Umbilical cord (tissue), 2 donors: ENCODE measurements around the gene FUT7. TPM values are rescaled to one million over a fixed set of nuclear protein-coding genes. Genes with fewer than 3 reads are reported as not detected.
"Not testable (repeated sequence)": the region's sequence is repeated elsewhere in the genome, so short reads cannot be mapped to it uniquely, and the experiment has no call there.

Source experiments
- DNase-seq: peaks from one replicate; pipeline ENCODE4 v3.0.0-alpha.2; 2015; ENCODE audit warnings: low spot score
- total RNA-seq: library from RNA; depleted of rRNA; stranded (reverse); fragments of >200 nt; gene quantifications from one replicate; pipeline ENCODE4 v1.2.3, GENCODE V29; 2014; ENCODE audit warnings: low replicate concordance; ENCODE audit not compliant: insufficient read depth

The FUT7 gene
- total RNA-seq, 1 donor from 2014 or later = 0.96 TPM

GRCh38 chr9:137034039-137034708 is 2.3 kb upstream of the FUT7 start:
- DNase-seq = no peak

- not testable (repeated sequence) for DNase-seq
These were observed 1.6 kb upstream of the FUT7 start for GRCh38 chr9:137033481-137033880.

- DNase-seq = no peak
These were observed 970 bp upstream of the FUT7 start for GRCh38 chr9:137032858-137033257.

- DNase-seq = no peak
These were observed 1.1 kb downstream of the FUT7 start for GRCh38 chr9:137030538-137031527.

GRCh38 chr9:137030006-137030405 is 1.9 kb downstream of the FUT7 start:
- DNase-seq = no peak

- peak; percentile 50 for DNase-seq
These were observed 2.6 kb downstream of the FUT7 start for GRCh38 chr9:137029058-137029936.

- DNase-seq = peak; percentile 45
These were observed 3.4 kb downstream of the FUT7 start for GRCh38 chr9:137028263-137029057.

- DNase-seq = no peak
These were observed 4.3 kb downstream of the FUT7 start, which contains the start of gene ABCA2 for GRCh38 chr9:137027369-137028262. TSS of gene ABCA2 (minus strand) at chr9:137028237. CDS start at chr9:137028140, 97 bp downstream.

GRCh38 chr9:137026828-137027227 is 5.1 kb downstream of the FUT7 start:
- DNase-seq = no peak

GRCh38 chr9:137026384-137026783 is 5.5 kb downstream of the FUT7 start:
- DNase-seq = no peak

GRCh38 chr9:137025517-137025966 is 6.3 kb downstream of the FUT7 start:
- DNase-seq = peak; percentile 25

GRCh38 chr9:137023583-137023991 is 8.3 kb downstream of the FUT7 start:
- DNase-seq = no peak

GRCh38 chr9:137023157-137023556 is 8.7 kb downstream of the FUT7 start:
- no peak for DNase-seq

- DNase-seq = no peak
These were observed 9.3 kb downstream of the FUT7 start for GRCh38 chr9:137022662-137023008.

GRCh38 chr9:137021979-137022661 is 9.8 kb downstream of the FUT7 start:
- no peak for DNase-seq

GRCh38 chr9:137021568-137021978 is 10.3 kb downstream of the FUT7 start:
- DNase-seq = no peak

GRCh38 chr9:137020771-137021567 is 10.9 kb downstream of the FUT7 start:
- DNase-seq = no peak
